HG03064 (cell line): ENCODE measurements around the gene ACTG1.
"Not testable (repeated sequence)": the region's sequence is repeated elsewhere in the genome, so short reads cannot be mapped to it uniquely, and the experiment has no call there.

Experiments used
- ATAC-seq: cut with Tn5 transposase; IDR thresholded peaks from one replicate; pipeline ENCODE4 v1.9.1; 2021; ENCODE audit warnings: low read depth; ENCODE audit not compliant: unreplicated experiment

Gene ACTG1

DNA sequence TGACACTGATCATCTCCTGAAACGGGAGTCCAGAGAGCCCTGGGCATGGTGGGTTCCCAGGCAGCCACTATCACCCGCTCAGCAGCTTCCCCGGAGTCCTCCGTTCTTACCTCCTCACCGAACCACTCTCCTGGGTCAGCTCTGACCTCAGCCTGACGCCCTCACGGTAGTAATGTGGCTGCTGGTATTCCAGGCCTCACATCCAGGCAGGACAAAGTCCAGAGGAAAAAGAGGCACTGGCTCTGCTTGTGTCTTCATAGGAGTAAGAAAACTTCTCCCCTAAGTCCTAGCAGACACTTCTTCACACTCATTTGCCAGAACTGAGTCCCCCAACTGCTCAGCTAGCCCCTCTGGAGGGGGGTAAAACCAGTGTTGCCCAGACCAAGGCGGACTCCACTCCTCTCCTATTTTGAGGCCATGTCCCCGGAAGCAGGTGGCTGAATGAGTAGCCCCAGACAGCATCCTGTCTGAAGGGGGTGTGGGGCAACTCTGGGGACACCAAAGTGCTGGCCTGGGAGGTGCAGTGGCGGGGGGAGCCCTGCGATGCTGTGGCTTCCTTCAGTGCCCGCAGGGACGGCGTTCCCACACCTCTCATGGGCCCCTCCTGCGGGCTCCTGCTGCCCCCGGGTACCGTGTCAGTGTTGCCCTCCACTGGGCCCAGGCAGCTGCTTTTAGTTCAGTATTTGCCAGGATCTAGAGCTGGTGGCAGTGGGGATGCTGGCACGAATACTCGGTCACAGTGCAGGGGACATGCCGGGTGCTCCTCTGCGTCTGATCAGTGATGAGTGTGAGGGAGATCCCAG is 20.9 kb upstream of the ACTG1 start:
- no peak for ATAC-seq

DNA sequence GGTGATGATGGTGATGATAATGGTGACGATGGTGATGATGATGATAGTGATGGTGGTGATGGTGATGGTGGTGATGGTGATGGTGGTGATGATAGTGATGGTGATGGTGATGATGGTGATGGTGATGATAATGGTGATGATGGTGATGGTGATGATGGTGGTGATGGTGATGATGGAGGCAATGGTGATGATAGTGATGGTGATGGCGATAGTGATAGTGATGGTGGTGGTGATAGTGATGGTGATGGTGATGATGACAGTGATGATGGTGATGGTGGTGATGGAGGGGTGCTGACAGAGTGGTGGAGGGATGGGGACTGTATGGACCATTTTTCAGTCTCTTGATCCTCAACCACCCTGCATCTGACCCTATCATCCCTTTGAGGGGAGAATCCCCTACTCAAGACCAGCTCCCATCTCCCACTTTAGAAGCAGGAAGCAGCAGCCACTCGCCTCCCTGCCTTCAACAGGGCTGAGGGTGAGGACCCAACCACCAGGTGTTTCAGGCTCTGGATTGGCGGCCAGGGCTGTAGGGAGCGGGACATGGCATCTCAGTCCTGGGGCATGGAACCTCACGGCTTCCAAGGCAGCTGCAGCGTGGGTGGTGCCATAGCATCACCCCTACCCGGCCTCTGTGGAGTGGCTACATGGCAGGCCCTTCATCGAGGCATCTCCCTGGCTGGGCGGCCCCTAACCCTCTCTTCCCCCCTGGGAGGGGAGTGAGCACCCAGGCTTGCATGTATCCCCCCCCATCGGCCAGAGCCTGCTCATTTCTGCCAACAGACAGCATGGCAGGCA is 20.1 kb upstream of the ACTG1 start:
- no peak for ATAC-seq

DNA sequence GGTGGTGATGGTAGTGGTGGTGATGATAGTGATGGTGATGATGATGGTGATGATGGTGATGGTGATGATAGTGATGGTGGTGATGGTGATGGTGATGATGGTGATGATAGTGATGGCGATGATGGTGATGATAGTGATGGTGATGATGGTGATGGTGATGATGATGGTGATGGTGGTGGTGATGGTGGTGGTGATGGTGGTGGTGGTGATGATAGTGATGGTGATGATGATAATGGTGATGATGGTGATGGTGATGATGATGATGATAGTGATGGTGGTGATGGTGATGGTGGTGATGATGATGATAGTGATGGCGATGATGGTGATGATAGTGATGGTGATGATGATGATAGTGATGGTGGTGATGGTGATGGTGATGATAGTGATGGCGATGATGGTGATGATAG is 19.4 kb upstream of the ACTG1 start:
- ATAC-seq = not testable (repeated sequence)

DNA sequence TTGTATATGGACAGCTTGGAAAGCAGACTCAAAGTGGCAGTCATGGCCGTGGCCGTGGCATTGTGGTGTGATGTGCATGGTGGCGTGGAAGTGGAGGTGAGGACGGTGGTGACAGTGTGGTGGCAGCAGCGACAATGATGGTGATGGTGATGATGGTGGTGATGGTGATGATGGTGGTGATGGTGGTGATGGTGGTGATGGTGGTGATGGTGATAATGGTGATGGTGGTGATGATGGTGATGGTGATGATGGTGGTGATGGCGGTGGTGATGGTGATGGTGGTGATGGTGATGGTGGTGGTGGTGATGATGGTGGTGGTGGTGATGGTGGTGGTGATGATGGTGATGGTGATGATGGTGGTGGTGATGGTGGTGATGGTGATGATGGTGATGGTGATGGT is 18.4 kb upstream of the ACTG1 start:
- not testable (repeated sequence) for ATAC-seq

DNA sequence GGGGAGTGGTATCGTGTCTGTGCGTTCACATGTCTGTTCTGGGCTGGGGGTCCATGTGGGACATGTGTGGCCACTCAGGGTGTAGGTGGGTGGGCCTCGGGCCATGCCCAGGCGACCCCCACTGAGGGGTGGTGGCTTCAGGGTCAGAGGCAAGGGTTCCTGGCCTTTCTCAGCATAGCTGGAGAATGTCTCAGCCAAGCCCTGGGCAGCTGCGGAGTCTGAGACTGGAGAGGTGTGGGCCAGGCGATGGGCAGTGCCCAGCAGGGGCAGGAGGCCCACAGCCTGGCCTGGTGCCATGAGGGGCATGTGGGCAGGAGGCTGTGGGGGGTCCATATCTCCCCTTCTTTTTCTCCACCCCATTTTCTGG is 16.8 kb upstream of the ACTG1 start:
- no peak for ATAC-seq

DNA sequence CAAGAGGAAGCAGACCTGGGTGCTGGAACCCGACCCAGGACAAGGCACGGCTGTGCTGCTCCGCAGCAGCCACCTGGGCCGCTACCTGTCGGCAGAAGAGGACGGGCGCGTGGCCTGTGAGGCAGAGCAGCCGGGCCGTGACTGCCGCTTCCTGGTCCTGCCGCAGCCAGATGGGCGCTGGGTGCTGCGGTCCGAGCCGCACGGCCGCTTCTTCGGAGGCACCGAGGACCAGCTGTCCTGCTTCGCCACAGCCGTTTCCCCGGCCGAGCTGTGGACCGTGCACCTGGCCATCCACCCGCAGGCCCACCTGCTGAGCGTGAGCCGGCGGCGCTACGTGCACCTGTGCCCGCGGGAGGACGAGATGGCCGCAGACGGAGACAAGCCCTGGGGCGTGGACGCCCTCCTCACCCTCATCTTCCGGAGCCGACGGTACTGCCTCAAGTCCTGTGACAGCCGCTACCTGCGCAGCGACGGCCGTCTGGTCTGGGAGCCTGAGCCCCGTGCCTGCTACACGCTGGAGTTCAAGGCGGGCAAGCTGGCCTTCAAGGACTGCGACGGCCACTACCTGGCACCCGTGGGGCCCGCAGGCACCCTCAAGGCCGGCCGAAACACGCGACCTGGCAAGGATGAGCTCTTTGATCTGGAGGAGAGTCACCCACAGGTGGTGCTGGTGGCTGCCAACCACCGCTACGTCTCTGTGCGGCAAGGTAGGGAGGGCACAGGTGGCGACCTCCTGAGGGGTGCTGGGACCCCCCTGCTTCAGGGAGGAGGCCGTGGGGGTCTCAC is 16.2 kb upstream of the ACTG1 start:
- no peak for ATAC-seq

DNA sequence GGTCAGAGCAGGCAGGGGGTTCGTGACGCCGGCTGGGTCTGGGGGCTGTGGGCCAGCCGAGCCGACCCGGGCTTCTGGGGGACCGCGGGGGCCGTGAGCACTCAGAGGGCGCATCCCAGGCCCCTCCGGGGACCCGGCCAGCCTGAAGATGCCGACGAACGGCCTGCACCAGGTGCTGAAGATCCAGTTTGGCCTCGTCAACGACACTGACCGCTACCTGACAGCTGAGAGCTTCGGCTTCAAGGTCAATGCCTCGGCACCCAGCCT is 15.7 kb upstream of the ACTG1 start:
- ATAC-seq = no peak

DNA sequence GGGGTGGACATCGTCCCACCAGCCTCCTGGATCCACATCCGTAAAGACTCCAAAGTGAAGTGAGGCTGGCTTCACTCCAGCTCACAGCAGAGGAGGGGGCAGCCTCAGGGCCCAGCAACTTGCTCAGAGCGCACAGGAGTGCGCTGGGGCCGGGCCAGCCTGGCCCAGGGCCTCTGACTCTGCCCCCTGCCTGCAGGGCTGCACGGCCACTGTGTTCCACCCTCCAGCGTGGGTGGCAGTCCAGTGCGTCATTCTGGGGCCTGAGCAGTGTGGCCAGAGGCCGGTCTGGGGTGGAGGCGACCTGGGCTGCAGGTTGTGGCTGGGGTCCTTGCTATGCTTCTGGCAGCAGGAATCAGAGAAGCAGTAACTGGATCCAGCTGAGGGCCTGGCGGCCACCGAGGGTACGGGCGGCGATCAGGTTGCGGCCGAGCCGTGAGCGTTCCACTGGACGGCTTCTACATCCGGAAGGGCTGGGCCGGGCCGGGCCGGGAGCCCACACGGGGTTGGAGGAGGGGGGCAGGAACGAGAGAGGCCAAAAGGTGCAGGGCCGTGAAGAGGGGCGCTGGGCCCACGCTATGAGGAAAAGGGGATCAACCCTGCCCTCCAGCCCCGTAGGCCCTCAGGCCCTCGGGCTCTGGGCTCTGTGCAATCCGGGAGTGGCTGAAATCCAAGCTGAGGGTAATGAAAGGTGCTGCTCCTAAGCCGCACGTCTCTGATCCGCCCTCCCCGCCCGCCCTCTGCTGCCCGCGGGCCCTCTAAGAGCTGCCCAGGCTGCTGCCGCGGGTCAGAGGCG is 15.2 kb upstream of the ACTG1 start, which contains the start of gene FSCN2:
TSS of gene FSCN2 (plus strand) at position 787 of the 793 bp plus-strand sequence. CDS start 155 bp downstream, outside the sequence.
- no peak for ATAC-seq

DNA sequence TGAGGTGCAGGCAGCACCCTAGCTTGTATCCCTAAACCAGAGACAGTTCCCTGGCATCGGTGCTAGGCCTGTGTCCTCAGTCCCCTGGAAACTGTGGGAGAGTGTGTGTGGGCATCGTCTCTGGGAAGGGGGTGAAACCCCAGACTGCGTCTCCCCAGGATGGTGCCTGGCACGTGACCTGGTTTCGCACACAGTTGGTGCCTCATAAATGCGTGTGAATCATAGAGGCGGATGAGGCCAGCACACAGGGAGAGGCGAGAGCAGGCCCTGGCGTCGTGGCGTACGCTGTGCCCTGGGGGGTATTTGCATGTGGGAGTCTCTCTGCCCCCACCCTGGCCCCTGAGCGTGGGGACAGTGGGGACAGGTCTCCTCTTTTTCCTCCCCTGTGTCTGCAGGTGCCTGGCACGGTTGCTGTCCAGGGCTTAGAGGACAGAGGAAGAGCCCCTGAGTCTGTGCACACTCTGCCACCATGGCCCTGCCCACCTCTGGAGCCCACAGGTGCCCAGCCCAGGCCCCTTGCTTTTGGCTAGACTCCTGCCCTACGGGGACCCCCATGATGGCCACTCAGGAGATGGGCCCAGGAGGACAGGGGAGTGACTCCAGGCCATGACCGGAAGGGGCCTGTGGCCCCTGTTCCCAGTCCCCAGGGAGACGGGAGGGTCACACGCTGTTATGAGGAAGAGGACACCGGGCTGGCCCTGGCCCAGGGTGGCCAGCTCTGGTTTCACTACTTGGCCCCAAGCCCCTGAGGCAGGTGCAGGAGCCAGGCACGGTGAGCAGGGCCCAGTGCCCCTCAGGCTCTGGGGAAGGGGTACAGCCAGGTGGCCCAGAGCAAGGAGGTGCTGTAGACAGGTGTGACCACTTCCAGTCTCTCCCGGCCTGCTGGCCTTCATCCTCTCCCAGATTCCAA is 14.3 kb upstream of the ACTG1 start:
- ATAC-seq = no peak

DNA sequence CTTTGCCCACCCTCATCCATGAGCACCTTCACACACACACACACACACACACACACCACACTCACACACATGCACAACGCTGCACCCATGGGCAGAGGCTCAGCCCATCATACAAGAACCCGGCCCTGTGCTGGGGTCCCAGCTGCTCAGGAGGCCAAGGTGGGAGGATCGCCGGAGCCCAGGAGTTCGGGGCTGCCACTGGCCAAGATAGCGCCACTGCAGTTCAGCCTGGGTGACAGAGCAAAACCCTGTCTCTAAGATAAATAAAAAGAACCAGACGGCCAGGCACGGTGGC is 12.2 kb upstream of the ACTG1 start:
- no peak for ATAC-seq

DNA sequence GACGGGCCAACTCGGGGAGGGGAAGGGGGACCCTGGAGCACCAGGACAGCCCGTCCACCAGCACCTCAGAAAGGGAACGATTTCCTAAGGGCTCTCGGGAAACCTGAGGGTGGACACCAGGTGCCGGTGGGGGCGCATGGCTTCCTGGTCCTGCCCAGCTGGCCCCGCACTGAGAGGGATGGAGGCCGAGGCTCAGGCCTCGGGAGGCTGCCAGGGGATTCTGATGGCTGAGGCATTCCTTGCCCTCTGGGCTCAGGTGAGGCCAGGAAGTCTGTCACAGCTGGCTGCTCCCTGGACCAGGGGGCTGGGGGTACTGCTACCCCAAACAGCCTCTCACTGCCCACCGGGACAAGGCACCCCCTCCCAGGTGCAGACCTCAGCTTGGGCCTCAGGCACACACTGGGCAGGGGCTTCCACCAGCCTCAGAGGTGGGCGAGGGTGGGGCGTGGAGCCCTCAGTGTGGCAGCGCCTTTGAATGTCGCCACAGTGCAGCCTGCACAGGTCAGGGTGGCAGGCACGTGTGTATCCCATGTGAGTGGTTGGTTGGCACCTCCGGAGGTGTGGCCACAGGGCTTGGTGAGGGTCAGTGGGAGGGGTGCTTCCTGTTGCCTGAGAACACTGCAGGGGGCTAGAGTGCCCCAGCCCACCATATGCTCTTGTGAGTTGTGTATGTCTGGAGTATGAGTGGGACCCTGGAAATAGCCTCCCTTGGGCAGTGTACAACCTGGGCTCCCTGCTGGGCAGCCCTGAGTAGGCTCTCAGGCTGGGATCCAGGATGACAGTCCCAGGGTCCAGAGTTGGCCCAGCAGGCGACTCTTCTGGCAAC is 11.7 kb upstream of the ACTG1 start:
- no peak for ATAC-seq

DNA sequence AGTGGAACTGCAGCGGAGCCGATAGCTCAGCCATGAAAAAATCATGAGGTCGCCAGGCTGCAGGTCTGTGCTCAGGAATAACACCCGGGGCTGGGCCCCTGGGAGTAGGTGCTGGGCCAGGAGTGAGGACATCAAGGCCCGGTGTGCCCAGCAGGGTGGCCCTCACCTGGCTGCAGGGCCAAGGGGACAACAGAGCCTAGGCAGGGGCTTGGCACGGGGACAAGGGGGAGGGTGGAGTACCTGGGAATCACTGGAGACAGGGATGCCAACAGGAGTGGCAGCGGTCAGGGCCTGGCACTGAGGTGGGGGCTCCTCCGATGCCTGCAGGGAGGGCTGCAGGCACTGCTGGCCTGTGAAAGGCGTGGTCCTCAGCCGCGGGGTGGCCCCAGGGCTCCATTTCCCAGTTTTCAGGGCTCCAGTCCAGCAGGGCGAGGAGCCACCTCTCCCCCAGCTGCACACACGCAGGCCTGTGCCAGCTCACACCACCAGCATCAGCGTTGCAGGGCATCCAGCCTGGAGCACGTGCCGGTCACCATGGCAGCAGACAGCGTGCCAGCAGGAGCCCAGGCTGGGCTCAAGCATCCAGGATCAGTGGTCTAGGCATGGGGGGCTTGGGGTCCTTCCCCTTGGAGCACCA is 10.9 kb upstream of the ACTG1 start:
- ATAC-seq = no peak

DNA sequence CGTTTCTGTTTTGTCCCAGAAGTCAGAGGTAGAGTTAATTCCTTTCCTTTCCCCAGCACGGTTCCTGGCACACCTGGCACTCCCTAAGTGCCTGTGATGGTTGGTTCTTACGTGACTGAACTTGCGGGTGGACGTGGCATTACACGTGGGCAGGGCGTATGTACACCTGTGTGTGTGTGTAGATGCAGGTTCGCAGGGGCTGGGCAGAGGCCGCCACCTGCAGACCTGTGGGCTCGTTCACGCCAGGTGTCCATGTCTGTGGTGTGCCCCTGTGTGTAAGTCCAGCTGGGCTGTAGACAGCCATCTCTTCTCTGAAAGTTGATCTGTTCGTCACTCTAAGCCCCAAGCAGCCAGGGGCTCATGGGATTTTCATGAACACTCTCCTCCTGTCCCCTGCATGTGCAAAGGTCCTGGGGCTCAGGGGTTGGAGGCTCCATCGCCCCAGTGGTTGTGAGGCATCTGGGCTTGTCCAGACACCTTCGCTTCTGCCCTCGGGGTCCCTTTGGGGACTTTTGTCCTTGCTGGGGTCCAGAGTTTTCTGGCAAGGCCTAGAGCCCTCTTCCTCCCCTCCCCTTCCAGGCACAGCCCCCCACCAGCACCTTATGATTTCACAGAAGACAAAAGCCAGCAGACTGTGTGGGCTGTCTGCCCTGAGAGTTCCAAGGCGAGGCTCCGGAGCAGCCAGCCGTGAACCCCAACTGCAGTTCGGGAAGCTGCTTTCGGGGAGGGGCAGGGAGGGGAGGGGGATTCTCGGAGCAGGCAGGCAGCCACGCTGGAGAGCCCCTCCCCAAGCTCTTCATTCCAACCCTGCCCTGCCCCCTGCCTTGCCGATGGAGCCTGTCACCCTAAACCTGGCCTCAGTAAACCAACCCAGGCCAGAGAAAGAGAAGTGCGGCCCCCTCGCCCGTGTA is 10.1 kb upstream of the ACTG1 start:
- ATAC-seq = no peak

DNA sequence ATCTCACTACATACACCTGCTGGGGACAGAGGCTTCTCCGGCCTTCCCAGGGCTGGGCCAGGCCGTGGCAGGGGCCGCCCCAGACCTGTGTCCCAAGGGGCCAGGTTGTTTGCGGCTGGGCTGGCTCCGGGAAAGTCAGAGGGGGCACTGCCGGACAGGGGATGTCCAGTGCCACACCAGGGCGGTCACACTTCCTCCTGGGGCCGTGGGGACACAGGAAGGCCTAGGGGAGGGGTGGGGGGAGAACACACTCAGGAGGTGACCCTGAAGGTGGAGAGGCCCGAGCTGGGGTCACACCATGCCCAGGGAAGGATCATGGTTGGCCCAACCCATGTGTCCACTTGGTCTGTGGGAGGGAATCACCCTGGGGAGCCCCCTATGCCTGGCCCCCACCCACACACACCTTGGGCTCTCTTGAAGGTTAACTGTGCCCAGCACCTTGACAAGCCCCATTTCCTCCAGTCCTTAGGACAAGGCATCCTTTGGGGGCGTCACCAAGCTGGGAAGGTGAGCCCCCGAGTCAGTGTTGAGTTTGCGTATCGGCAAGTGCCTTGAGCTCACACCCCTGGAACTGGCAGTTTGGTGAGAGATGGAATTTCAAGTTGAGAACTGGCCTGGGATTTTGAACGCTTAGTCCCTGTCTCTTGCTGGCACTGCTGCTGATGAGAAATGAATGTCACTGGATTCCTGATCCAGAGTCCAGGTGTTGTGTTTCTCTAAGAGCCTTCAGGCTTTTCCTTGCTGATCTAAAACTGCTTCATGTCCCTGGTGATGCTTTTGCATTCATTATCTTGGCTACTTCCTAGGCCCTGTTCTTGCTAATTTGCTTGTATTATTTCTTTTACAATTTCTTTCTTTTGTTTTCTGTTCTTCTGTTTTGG is 7.7 kb upstream of the ACTG1 start:
- no peak for ATAC-seq

DNA sequence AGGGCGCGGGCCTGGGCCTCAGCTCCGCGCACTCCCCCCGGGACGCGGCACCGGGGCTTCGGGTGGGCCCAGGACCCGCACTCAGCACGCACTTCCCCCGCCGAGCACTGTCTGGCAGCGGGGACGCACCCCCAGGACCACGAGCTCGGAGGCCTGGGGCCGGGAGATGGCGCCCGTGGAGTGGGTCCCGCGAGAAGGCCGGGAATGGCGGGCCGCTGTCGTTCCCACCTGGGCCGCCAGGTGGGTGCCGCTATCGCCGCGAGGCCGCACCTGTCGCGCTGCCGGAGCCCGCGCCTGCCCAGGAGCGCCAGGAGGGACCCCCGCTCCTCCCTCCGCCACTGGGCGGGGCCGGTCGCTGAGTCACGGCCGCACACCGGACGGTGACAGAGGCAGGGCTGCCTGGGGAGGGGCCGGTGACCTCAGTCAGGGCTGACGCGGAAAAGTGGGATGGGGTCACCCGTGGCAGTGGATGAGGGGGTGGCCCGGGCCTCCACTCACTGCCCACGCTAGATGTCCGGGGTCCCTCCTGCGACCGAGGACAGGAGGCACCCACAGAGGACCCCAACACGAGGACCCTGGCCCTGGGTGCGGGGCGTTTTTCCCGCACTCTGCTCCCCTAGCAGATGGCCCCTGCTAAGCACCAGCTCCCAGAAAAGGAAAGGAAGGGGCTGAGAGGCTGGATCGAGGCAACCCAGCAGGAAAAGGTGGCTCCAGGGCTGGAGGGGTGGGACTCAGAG is 6.9 kb upstream of the ACTG1 start:
- ATAC-seq = no peak

DNA sequence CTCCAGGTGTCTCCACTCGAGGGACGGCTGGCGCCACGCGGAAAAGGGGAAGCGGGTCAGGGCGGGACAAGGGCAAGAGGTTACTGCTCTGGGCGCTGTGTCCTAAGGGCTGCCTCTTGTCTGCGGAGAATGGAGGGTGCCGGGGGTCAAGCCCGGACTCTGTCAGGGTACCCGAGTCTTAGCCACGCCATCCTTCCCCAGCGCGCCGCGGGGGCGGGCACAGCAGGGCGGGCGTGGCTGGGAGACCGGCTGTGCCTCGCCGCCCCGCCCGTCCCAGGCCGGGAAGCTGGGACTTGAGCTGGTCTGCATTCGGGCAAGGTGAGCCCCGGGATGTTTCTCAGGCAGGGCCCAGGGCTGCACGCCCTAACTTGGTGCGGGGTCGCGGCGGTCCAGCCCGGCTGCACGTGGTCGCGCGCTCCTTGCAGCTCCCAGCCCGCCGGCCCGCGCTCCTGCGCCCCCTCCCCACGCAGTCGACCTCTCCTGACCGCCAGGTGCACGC is 6.2 kb upstream of the ACTG1 start:
- no peak for ATAC-seq
